GM12878 (cell line): ENCODE data around the gene SSPN.

Experiments
- ATF7 ChIP-seq: fragments of 450-650 bp; IDR thresholded peaks from 2 replicates; pipeline ENCODE4 v1.6.1; 2016; ENCODE audit warnings: low read depth, mild to moderate bottlenecking
- CBX3 ChIP-seq: fragments of 200-600 bp; sonication (generic); IDR thresholded peaks from 2 replicates; pipeline ENCODE4 v1.6.1; 2016; ENCODE audit warnings: low read depth, borderline replicate concordance
- CHD4 ChIP-seq: fragments of 200-600 bp; sonication (generic); IDR thresholded peaks from 2 replicates; pipeline ENCODE4 v1.6.1; 2016; ENCODE audit warnings: mild to moderate bottlenecking
- EZH2 ChIP-seq: IDR thresholded peaks from 2 replicates; pipeline ENCODE4 v1.6.1; 2012; ENCODE audit warnings: low read depth, mild to moderate bottlenecking, control low read depth, inconsistent platforms, low read length, borderline replicate concordance; ENCODE audit not compliant: control insufficient read depth
- FOXM1 ChIP-seq: IDR thresholded peaks from 2 replicates; pipeline ENCODE4 v1.6.1; 2012; ENCODE audit warnings: low read depth, mild to moderate bottlenecking, inconsistent platforms, low read length, moderate library complexity
- NR2F1 ChIP-seq: fragments of 450-650 bp; conservative IDR thresholded peaks from 2 replicates; pipeline ENCODE4 v1.6.1; 2017; ENCODE audit warnings: mild to moderate bottlenecking
- POLR2A ChIP-seq: IDR thresholded peaks from 2 replicates; pipeline ENCODE4 v1.6.1; 2011; ENCODE audit warnings: low read depth, mild to moderate bottlenecking, low read length
- RCOR1 ChIP-seq: conservative IDR thresholded peaks from 2 replicates; pipeline ENCODE4 v1.6.1; 2012; ENCODE audit warnings: low read depth, low read length, improper control_type of control experiment
- SIN3A ChIP-seq: IDR thresholded peaks from 2 replicates; pipeline ENCODE4 v1.6.1; 2012; ENCODE audit warnings: low read depth, low read length, improper control_type of control experiment
- TAF1 ChIP-seq: IDR thresholded peaks from 2 replicates; pipeline ENCODE4 v1.6.1; 2011; ENCODE audit warnings: mild to moderate bottlenecking, low read depth, low read length, borderline replicate concordance
- YY1 ChIP-seq: IDR thresholded peaks from 2 replicates; pipeline ENCODE4 v1.6.1; 2011; ENCODE audit warnings: low read depth, mild to moderate bottlenecking, low read length
- TF ChIP-seq, protein P1 (sequence below), 3 experiments: IDR thresholded peaks in 2 of 3; conservative IDR thresholded peaks in 1 of 3; 2 replicates each; pipeline ENCODE4 v1.5.1; 2011; ENCODE audit warnings: low read depth in 3 of 3, low read length in 3 of 3, mild to moderate bottlenecking in 3 of 3, control low read depth in 2 of 3, moderate library complexity in 2 of 3, inconsistent platforms in 1 of 3, mixed read lengths in 1 of 3; ENCODE audit not compliant: control insufficient read depth in 2 of 3, insufficient read depth in 1 of 3; ENCODE audit errors: extremely low read depth in 1 of 3

DNA sequence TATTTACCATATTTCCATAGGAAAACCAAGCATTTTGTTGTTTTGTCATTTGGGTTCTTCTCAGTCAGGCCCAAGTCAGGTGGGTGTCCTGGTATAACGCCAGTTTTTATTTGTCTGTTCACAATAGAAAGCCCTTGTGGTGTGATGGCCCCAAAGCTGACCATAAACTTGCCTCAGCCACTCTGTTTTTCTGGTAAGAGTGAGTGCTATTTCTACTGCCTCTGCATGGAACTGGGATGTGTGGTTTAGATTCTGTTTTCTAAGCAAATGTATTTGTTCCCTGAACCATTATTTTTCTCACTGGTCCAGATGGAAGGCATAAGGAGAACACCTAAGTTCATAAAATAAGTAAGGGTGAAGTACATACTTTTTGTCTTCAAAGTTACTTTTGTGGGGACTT lies 1.8 kb upstream of the SSPN start:
- TF ChIP-seq RCOR1 (no peak), TAF1 (no peak), EZH2 (no peak), YY1 (no peak), ATF7 (no peak), POLR2A (no peak), CHD4 (no peak), CBX3 (no peak), NR2F1 (no peak), SIN3A (no peak), FOXM1 (no peak)
- TF ChIP-seq, protein P1, sequence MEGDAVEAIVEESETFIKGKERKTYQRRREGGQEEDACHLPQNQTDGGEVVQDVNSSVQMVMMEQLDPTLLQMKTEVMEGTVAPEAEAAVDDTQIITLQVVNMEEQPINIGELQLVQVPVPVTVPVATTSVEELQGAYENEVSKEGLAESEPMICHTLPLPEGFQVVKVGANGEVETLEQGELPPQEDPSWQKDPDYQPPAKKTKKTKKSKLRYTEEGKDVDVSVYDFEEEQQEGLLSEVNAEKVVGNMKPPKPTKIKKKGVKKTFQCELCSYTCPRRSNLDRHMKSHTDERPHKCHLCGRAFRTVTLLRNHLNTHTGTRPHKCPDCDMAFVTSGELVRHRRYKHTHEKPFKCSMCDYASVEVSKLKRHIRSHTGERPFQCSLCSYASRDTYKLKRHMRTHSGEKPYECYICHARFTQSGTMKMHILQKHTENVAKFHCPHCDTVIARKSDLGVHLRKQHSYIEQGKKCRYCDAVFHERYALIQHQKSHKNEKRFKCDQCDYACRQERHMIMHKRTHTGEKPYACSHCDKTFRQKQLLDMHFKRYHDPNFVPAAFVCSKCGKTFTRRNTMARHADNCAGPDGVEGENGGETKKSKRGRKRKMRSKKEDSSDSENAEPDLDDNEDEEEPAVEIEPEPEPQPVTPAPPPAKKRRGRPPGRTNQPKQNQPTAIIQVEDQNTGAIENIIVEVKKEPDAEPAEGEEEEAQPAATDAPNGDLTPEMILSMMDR (IDR thresholded peaks at IDR 0.05 in 2 of 3, conservative IDR thresholded peaks at IDR 0.05 in 1 of 3; ENCODE audit: control insufficient read depth in 2 of 3, extremely low read depth in 1 of 3, insufficient read depth in 1 of 3, low read depth in 3 of 3, low read length in 3 of 3) = no peak
